Smooth muscle cell (in vitro differentiated cells): ENCODE measurements around the gene COL11A2. TPM values are rescaled to one million over a fixed set of nuclear protein-coding genes. Genes with fewer than 3 reads are reported as not detected.

Source experiments
- DNase-seq: peaks from one replicate; lab custom pipeline; 2025; ENCODE audit not compliant: unreplicated experiment; lab: John Stamatoyannopoulos, UW
- H2AFZ ChIP-seq: fragments of 200-600 bp; sonication (generic); 2 replicates; pipeline ENCODE4 v1.6.0; 2016; ENCODE audit warnings: antibody characterized with exemption, low read depth, mild to moderate bottlenecking
- H3F3A ChIP-seq: fragments of 200-600 bp; sonication (generic); 2 replicates; pipeline ENCODE4 v1.6.0; 2017; ENCODE audit warnings: antibody characterized with exemption, low read depth
- H3K27ac ChIP-seq: fragments of 200-600 bp; sonication (generic); 2 replicates; pipeline ENCODE4 v1.5.1; 2016; ENCODE audit warnings: low read depth, mild to moderate bottlenecking
- H3K27me3 ChIP-seq: fragments of 200-600 bp; sonication (generic); 2 replicates; pipeline ENCODE4 v1.6.1; 2016; ENCODE audit warnings: low read depth, mild to moderate bottlenecking
- H3K36me3 ChIP-seq: fragments of 200-600 bp; sonication (generic); 2 replicates; pipeline ENCODE4 v1.5.1; 2016; ENCODE audit warnings: low read depth
- H3K4me1 ChIP-seq: fragments of 200-600 bp; sonication (generic); 2 replicates; pipeline ENCODE4 v1.5.1; 2016; ENCODE audit warnings: low read depth
- H3K4me2 ChIP-seq: fragments of 200-600 bp; sonication (generic); 2 replicates; pipeline ENCODE4 v1.6.0; 2016; ENCODE audit warnings: mild to moderate bottlenecking
- H3K4me3 ChIP-seq: fragments of 200-600 bp; sonication (generic); 2 replicates; pipeline ENCODE4 v1.5.1; 2016; ENCODE audit warnings: mild to moderate bottlenecking
- H3K79me2 ChIP-seq: fragments of 200-600 bp; sonication (generic); 2 replicates; pipeline ENCODE4 v1.6.0; 2016; ENCODE audit warnings: low read depth, mild to moderate bottlenecking
- H3K9ac ChIP-seq: fragments of 200-600 bp; sonication (generic); 2 replicates; pipeline ENCODE4 v1.6.0; 2016; ENCODE audit warnings: low read depth
- H3K9me3 ChIP-seq: fragments of 200-600 bp; sonication (generic); replicated peaks from 2 replicates; pipeline ENCODE4 v1.5.1; 2016; ENCODE audit warnings: low read depth
- H4K20me1 ChIP-seq: fragments of 200-600 bp; sonication (generic); 2 replicates; pipeline ENCODE4 v1.6.0; 2016; ENCODE audit warnings: low read depth
- CTCF ChIP-seq: fragments of 200-600 bp; sonication (generic); IDR thresholded peaks from 2 replicates; pipeline ENCODE4 v1.5.1; 2017; ENCODE audit warnings: borderline replicate concordance, mild to moderate bottlenecking, antibody characterized with exemption; ENCODE audit not compliant: insufficient read depth, poor library complexity, severe bottlenecking
- WGBS: methylation state at CpG from one replicate; pipeline ENCODE4 v1.1.7; 2016; ENCODE audit warnings: low lambda C conversion rate; 5-methylcytosine and 5-hydroxymethylcytosine counted together
- polyA plus RNA-seq: library from polyadenylated mRNA; unstranded; fragments of >200 nt; fragmentation: Nextera tagmentation; extraction: Ambion mirVana; gene quantifications from 2 replicates; pipeline ENCODE4 v1.2.1, GENCODE V29; 2016
- total RNA-seq: library from RNA; depleted of rRNA; stranded (reverse); fragments of >200 nt; gene quantifications from 2 replicates; pipeline ENCODE4 v1.2.3, GENCODE V29; 2014

Gene COL11A2
- total and polyA plus RNA-seq, 2 experiments from 2014 or later = 0.36 to 1.2 TPM

GRCh38 chr6:33178755-33179475 is 13.4 kb downstream of the COL11A2 start:
- WGBS = 84% methylated on average over 10 of the region's 10 CpGs
- Histone ChIP-seq H3K9me3 (no peaks in the 10 kb centered on the region), H4K20me1 (no peaks in the 10 kb centered on the region), H3K4me2 (no peak overlapping the region), H3K4me1 (no peaks in the 10 kb centered on the region), H3K27ac (no peak overlapping the region), H3K79me2 (no peaks in the 10 kb centered on the region), H3F3A (no peaks in the 10 kb centered on the region), H3K4me3 (no peak overlapping the region), H3K27me3 (no peaks in the 10 kb centered on the region), H2AFZ (no peak overlapping the region), H3K9ac (no peak overlapping the region), H3K36me3 (no peaks in the 10 kb centered on the region)
- TF ChIP-seq CTCF = no peak
- no peak for DNase-seq

- no peak overlapping the region for H3K4me3 ChIP-seq
- H3K9ac ChIP-seq = no peak overlapping the region
- no peak for DNase-seq
- no peaks in the 10 kb centered on the region for H3K4me1 ChIP-seq
- TF ChIP-seq CTCF = no peak
- 79% methylated on average over 19 of the region's 19 CpGs for WGBS
- H2AFZ ChIP-seq = no peak overlapping the region
- no peak overlapping the region for H3K27ac ChIP-seq
- no peaks in the 10 kb centered on the region for H3K36me3 ChIP-seq
- H4K20me1 ChIP-seq = no peaks in the 10 kb centered on the region
- no peaks in the 10 kb centered on the region for H3K9me3 ChIP-seq
- no peaks in the 10 kb centered on the region for H3K27me3 ChIP-seq
- no peaks in the 10 kb centered on the region for H3K79me2 ChIP-seq
- no peak overlapping the region for H3K4me2 ChIP-seq
- no peaks in the 10 kb centered on the region for H3F3A ChIP-seq
Measured at GRCh38 chr6:33177552-33178446, 14.5 kb downstream of the COL11A2 start.

- WGBS = 92% methylated on average over 7 of the region's 7 CpGs
- Histone ChIP-seq H3K9me3 (no peaks in the 10 kb centered on the region), H3K4me2 (no peak overlapping the region), H3F3A (no peaks in the 10 kb centered on the region), H4K20me1 (no peaks in the 10 kb centered on the region), H3K9ac (no peak overlapping the region), H3K27ac (no peak overlapping the region), H3K4me1 (no peaks in the 10 kb centered on the region), H3K79me2 (no peaks in the 10 kb centered on the region), H3K27me3 (no peaks in the 10 kb centered on the region), H2AFZ (no peak overlapping the region), H3K36me3 (no peaks in the 10 kb centered on the region), H3K4me3 (no peak overlapping the region)
- no peak for DNase-seq
- no peak for TF ChIP-seq CTCF
Measured at GRCh38 chr6:33176906-33177305, 15.4 kb downstream of the COL11A2 start.
